Anterior cingulate cortex (tissue), 58 donors: ENCODE data around the gene STRC.
"Not testable (repeated sequence)": the region's sequence is repeated elsewhere in the genome, so short reads cannot be mapped to it uniquely, and the experiment has no call there.

Experiments
- DNase-seq, 58 donors: peaks; one replicate each; lab custom pipeline; 2025; lab: John Stamatoyannopoulos, UW

The STRC gene

DNA sequence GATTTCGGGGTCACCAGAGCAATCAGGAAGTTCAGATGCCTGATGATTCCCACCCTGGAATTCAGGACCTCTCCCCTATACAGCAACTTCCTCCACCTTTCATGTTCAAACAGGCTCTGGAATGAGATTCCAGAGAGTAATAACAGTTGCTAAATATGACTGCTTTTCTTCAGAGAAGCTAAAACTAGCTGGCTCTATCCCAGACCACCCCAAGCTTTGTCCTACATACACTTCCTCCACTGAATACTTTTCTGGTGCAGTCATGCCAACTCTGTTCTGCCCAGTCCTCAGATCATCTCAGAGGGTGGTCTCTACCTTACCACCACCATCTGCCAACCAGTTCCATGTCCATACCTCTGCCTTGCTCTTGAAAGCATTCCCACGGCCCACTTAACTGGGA is 52.0 kb downstream of the STRC start:
- DNase-seq = not testable (repeated sequence)

DNA sequence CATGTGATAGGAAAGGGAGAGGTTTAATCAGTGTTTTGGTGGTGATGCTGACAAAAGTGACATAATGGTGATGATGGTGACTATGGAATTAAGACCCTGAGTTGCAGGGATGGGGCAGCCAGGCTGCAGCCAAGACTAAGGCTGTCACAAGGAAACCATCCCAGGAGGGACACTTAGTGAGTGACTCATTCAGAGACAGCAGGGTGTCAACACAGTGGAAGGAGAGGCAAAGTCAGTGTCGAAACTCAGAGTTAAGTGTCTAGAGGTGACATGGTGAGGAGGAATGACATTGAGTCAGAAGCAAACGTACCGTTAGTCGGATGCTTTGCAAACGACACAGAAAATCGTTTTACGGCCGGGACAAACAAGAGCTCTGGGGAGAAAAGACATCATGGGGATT is 54.8 kb downstream of the STRC start:
- DNase-seq = not testable (repeated sequence)

DNA sequence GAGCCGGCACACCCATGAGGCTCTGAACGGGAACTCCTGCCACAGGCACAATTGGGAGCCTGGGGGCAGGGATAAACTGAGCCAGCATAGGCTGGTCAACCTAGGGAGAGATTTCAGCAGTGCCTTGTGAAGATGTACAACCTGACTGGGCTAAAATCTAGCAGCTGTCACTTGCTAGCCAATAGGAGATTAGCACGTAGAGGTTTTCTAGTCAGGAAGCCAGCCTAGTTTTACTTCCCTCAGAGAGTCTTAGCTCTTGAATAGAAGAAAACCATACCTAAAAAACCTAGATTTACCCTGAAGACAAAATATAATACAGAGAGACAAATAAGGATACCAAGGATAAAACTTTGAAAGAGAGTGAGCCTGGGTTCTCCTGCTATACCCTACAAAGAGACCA is 55.8 kb downstream of the STRC start:
- not testable (repeated sequence) for DNase-seq

DNA sequence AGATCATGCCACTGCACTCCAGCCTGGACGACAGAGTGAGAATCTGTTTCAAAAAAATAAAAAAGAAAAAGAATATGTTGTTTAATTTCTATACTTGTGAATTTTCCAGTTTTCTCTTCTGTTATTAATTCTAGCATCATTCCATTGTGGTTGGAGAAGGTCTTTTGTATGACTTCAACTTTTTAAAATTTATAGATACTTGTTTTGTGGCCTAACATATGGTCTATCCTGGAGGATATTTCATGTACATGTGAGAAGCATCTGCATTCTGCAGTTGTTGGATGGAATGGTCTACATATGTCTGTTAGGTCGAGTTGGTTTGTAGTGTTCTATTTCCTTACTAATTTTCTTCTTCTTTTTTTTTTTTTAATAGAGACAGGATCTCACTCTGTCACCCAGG is 65.6 kb downstream of the STRC start:
- no peak for DNase-seq

DNA sequence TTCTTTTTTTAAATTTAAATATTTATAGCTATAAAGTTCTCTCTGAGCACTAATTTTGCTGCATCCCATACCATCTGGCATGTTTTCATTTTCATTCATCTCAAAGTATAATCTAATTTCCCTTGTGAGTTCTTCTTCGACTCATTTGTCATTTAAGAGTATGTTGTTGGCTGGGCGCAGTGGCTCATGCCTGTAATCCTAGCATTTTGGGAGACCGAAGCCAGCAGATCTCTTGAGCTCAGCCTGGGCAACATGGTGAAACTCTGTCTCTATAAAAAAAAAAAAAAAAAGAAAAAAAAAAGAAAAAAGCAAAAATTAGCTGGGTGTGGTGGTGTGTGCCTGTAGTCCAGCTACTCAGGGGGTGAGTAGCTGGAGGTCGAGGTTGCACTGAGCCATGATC is 66.3 kb downstream of the STRC start:
- no peak for DNase-seq

DNA sequence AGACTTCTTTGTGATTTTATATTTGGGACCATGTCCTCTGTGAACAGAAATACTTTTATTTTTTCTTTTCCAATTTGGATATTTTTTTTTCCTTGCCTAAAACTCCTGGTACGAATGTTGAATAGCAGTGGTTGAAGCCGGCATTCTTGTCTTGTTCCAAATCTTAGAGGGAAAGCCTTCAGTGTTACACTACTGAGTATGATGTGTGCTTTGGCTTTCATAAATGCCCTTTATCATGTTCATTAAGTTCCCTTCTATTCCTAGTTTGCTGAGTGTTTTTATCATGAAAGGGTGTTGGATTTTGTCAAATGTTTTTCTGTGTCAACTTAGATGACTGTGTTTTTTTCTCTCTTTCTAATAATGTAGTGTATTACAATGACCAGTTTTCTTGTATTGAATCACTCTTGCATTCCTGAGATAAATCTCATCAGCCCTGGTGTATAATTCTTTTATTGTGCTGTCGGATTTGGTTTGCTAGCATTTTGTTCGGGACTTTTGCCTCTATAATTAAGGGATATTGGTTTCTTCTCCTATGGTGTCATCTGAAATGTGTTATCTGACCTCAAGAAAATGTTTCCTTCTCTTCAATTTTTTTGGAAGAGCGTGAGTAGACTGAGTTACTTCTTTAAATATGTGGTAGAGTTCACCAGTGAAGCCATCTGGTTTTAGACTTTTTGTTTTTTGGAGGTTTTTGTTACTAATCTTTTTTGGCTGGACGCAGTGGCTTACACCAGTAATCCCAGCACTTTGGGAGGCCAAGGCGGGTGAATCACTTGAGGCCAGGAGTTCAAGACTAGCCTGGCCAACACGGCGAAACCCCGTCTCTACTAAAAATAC is 67.9 kb downstream of the STRC start:
- no peak for DNase-seq
